Stimulated activated CD4-positive, alpha-beta T cell treated with anti-CD3 and anti-CD28 coated beads, TNF-alpha, amount 100 ng/mL, for 48 hours (primary cell): Measurements from ENCODE around the gene RABGAP1L.
"Not testable (repeated sequence)": the region's sequence is repeated elsewhere in the genome, so short reads cannot be mapped to it uniquely, and the experiment has no call there.

Source experiments
- DNase-seq, 3 donors: peaks; one replicate each; pipeline ENCODE4 v3.0.0-alpha.2; 2020; ENCODE audit warnings: low read depth in 3 of 3

The RABGAP1L gene

DNA sequence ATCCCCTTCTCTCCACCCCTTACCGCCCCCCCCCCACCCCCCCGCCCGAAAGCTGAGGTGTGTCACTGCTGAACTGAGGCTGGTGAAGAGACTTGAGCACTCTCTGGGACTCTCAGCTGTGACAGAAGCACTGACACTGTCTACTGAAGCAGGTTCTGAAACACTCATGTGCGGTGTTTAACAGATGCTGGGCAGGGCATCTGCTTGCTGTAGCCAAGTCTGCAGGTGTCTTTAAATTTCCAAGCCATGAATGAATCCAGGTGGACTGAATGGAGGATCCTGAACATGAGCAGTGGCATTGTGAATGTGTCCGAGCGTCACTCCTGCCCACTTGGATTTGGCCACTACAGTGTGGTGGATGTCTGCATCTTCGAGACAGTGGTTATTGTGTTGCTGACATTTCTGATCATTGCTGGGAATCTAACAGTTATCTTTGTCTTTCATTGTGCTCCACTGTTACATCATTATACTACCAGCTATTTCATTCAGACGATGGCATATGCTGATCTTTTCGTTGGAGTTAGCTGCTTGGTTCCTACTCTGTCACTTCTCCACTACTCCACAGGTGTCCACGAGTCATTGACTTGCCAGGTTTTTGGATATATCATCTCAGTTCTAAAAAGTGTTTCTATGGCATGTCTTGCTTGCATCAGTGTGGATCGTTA lies 288.7 kb downstream of the RABGAP1L start, which contains the start of gene GPR52:
Gene GPR52 (plus strand): TSS at position 99 of the 665 bp plus-strand sequence. CDS start 148 bp downstream, at position 247.
- DNase-seq: no peak

DNA sequence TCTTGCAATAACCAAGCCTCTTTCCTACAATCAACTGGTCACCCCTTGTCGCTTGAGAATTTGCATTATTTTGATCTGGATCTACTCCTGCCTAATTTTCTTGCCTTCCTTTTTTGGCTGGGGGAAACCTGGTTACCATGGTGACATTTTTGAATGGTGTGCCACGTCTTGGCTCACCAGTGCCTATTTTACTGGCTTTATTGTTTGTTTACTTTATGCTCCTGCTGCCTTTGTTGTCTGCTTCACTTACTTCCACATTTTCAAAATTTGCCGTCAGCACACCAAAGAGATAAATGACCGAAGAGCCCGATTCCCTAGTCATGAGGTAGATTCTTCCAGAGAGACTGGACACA lies 289.2 kb downstream of the RABGAP1L start:
- no peak for DNase-seq

DNA sequence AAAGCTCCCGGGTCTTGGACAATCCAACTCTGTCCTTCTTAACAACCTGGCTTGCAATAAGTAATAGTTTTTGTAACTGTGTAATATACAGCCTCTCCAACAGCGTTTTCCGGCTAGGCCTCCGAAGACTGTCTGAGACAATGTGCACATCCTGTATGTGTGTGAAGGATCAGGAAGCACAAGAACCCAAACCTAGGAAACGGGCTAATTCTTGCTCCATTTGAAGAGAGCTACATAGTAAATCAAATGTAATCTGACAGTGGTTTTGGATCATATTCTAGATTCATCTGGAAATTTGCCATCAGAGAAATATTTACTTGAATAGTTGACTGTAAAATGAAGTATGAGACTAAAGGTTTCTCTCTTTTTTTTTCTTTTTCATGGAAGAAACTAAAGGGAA lies 289.7 kb downstream of the RABGAP1L start:
- DNase-seq: no peak

DNA sequence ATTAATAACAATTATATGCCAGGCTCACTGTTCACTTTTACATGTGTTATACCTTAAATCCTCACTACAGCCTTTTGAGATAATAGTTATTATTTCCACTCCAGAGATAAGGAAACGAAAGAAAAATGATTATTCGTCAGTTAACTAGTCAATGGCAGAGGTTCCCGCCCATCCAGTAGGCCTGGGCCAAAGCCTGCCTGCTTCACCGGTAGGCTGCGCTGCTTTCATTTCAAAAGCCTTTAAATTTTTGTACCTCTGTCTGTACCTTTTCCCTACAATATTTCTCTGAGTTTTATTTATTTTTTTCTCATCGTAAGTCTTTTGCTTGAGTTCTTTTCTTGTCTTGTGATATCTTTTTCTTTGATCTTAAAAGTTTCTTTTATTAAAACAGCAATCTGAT lies 292.1 kb downstream of the RABGAP1L start:
- DNase-seq: no peak

DNA sequence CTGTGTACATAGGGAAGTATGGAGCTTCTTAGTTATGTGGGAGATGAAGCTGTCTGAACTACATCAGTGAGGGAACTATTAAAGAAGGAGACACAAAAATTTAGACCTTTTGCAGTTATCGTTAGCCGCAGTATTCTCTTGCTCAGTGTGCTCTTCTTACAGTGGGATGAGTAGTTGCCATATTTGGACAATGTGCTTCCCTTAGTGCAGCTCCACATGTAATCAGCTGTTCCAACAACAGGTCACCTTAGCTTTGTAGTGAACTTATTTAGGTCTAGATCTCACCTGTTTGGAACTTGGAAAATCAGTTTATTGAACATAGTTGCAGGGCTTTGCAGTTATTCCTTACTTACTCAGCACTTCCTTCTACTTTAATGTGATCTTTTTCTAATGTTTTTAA lies 306.5 kb downstream of the RABGAP1L start:
- DNase-seq: no peak

DNA sequence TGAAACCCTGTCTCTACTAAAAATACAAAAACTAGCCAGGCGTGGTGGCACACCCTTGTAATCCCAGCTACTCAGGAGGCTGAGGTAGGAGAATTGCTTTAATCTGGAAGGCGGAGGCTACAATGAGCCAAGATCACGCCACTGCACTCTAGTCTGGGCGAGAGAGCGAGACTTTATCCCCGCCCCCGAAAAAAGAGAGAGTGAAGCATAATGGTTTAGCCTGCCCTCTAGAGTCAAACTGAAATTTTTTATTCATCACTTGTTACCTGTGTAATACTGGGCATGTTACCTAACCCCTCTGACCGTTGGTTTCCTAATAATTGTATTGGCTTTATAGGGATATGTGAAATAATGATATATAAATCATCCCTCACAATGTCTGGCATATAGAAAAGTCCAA lies 307.3 kb downstream of the RABGAP1L start:
- no peak for DNase-seq

DNA sequence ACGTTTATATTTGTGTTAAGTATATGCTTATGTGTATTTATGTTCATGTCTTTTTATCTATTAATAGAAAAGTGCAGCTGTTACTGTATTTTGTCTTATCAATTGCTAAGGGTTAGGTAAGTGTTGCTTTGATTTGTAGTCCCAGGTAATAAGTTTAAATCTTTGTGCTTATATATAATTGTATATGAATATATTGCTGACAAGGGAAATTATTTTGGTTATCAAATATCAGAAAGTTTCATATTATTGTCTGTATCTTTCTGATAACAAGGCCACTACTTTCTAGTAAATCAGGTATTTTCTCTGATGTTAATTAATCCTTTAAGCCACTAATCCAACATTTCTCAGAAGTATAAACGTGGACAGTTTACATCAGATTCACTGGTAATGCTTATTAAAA lies 309.7 kb downstream of the RABGAP1L start:
- no peak for DNase-seq

DNA sequence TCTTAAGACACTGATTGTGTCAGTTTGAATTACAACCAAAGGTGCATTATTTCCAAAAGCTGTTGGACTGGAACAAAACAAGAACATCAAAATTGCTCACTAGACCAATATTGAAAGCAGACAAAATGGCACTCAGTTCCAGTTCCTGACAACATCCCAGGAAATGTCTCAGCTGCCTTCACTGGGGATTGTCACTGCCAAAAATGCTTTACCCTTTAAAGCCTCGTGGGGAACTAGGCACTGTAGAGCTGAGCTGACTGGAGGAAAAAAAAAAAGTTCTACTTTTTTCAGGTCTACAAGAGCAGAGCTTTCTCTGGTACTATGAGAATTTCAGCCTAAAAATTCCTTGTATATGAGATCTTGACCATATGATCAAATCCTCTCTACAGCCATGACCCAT lies 310.4 kb downstream of the RABGAP1L start:
- DNase-seq: no peak

DNA sequence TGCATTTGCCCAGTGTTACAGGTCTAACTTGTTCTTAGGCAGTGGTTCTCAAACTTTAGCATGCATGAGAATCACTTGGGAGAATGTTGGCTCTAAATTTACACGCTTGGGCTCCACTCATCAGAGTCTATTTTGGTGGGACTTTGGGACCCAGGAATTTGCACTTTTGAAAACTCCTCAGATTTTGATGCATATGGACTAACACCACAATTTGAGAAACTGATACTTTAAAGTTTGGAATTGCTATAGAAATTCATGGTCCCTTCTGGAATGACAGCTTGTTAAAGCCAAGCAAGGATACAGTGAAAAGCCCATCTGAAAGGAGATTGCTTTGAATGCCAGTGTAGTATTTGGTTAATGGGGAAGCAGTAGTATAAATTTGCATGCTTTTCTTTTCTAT lies 320.0 kb downstream of the RABGAP1L start:
- no peak for DNase-seq

DNA sequence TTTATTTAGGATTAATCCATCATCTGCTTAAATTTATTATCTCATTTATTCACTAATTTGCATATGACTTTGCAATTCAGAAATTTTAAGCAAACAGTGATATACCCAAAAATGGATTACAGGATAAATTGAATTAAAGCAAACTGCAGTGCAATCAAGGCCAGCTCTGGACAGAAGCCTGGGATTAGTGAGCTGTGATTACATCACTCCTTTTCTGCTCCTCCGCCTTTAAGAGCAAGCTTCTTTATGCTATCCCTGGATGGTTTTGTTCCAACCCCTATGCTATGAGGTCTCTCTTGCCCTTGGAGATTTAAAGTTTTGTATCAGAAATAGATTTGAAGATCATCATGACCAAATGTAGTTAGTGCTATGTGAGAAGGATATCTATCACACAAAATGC lies 321.0 kb downstream of the RABGAP1L start:
- DNase-seq: no peak

DNA sequence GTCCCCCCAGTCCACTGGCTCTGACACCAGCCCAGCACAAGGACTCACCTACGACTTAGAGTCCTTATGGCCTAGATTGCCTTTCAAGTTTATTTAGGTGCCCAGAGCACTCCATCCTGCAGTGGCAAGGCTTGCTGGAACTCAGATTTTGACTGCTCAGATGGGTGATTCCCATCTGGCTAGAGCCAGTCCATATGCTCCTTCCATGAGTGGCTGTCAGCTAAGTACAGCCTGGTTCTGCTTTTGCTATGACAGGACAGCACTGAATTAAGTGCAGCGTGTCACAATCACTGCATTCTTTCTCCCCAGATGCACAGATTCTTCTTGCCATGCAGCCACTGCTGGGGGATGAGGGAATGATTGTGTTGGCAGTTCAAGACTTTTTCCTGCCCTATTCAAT lies 332.3 kb downstream of the RABGAP1L start:
- no peak for DNase-seq

DNA sequence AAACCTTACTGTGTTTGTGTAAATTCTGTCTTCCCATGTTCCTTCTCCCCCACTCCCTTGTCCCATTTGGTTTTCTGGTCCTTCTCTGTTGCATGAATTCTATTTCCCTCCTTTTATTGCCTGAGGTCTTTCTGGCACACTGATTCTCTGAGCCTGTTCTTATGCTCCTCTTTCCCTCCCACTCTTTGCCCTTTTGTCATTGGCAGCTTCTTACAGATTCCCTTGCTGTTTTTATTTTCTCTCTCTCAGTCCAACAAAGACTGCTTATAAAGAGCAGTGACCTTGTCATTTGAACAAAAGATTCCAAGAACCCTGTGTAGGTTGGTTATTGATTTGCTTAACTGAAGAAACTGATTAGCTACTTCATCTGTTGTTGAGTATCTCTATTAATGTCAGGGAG lies 338.2 kb downstream of the RABGAP1L start:
- no peak for DNase-seq

DNA sequence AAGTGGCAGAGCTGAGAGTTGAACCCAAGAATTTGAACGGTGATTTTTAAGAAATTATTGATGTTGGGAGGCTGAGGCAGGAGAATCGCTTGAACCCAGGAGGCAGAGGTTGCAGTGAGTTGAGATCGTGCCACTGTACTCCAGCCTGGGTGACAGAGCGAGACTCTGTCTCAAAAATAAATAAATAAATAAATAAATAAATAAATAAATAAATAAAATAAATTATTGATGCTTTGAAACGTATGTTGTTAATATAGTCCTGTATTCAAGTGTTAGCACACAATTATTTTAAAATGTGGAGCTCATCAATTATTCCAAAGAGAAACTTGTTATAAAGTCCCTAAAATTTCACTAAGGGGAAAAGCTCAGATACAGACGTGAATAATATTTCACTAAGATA lies 357.4 kb downstream of the RABGAP1L start:
- DNase-seq: not testable (repeated sequence)

DNA sequence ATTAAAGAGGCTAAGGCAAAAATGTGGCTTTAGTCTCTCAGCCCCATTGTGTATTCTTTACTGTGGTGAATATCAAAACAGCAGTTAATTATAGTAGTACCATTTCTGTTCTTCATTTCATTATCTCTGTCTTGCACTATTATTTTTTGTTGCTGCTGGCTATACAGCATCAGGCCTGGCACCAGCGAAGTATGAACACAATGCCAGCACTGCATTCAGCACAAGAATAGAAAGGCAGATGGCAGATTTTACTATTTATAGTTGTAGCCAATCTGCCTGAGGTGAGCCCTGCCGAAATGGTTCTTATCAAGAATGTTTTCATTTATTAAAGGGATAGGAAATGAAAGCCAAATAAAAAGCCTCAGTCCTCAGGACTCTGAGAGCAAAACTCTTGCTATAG lies 360.5 kb downstream of the RABGAP1L start:
- DNase-seq: no peak

DNA sequence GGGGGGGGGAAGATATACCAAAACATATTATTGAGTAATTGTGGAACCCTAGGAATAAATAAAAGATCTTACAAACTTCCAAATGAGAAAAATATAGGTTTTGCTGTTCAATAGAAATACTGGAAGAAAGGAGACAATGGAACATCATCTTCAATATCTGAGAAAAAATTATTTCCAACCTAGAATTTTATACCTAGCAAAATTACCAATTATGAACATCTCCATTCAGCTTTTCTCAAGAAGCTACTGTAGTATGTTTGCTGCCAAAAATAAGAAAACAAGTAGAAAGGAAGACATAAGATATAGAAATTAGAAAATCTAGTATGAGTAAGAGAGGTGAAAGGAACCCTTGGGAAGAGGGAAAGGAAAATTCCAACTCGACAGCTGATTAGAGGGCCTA lies 372.4 kb downstream of the RABGAP1L start:
- DNase-seq: no peak

DNA sequence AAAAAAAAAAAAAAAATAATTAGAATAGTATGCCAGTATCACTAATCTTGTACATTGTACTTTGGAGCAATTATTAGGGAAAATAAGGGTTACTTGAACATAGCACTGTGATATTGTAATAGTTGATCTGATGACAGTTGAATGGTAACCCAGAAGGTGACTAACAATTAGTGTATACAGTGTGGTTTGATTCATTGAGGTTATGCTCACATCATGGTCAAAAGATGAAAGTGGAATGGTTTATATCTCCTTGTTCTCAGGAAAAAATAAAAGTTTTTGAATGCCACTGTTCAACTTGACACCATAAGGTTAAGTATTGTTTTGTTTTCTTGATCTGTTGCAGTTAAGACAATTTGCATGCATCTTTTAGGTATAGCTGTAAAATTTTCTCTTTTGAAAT lies 375.5 kb downstream of the RABGAP1L start:
- DNase-seq: no peak

DNA sequence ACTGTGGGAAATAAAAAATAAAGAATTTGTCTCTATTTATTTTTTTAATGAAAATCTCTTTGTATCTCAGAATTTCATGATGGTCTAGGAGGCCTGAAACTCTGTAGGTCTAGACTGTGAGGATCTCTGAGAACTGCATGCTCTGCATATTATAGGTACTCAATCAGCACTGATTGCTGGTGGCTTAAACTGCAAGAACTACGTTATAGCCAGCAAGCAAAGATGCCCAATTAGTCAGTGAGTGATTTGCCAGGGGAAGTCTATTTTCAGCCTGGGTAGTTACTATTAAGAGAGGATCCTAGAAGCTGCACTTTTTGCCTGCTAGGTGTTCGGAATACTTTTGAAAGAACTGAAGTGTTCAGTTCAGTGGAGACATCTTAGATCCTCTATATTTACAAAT lies 375.9 kb downstream of the RABGAP1L start:
- no peak for DNase-seq

DNA sequence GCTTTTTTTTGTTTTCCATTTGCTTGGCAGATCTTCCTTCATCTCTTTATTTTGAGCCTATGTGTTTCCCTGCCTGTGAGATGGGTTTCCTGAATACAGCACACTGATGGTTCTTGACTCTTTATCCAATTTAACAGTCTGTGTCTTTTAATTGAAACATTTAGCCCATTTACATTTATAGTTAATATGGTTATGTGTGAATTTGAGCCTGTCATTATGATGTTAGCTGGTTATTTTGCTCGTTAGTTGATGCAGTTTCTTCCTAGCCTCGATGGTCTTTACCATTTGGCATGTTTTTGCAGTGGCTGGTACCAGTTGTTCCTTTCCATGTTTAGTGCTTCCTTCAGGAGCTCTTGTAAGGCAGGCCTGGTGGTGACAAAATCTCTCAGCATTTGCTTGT lies 384.1 kb downstream of the RABGAP1L start:
- not testable (repeated sequence) for DNase-seq

DNA sequence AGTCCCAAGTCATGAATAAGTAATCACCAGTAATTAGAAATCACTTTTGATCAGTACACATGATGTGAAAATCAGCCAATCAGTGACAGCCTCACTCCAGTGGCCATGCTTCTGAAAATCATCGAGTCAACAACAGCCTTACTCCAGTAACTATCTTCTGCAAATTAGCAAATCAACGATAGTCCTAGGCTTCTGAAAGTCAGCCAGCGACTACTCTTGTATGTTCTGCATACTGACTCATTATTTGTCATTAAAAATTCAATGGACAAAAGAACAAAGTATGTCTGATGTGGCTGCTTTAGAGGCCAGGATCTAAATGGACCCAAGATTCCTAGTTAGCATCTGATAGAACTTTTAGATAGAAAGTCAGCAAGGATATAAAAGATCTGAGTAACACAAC lies 391.0 kb downstream of the RABGAP1L start:
- DNase-seq: no peak

DNA sequence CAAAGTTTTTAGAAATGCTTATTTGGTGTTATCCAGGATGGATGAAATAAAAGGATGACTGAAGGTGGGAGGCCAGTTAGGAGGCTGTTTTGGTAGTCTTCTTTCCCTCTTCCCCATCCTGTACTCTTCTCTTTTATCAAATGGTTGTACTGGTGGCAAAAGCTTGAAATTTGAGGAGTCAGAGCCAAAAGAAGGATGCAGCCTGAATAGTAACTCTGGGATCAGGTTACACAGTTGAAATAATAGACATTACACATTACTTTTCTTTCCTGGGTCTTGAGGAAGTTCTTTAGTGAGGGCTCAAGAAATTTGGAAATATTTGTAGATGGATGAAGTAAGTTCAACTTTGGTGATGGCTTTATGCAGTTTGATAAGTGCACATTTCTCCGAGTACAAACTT lies 397.1 kb downstream of the RABGAP1L start:
- DNase-seq: no peak

DNA sequence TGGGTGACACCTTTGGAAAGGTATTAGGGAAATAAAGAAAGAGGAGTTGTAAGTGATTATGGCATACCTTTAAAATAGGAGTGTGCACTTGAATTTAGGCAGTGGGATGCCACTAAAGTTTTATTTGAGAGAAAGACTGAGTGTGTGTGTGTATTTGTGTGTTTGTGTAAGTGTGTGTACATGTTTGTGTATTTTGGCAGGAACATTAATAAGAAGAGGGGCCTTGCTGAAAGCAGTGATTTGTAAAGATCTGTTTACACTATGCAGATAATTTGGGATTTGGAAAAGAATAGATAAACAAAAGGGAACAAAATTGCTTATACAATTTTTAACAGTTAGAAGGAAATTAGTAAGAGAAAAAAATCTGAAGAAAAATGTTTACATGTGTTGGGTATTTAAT lies 409.2 kb downstream of the RABGAP1L start:
- DNase-seq: no peak

DNA sequence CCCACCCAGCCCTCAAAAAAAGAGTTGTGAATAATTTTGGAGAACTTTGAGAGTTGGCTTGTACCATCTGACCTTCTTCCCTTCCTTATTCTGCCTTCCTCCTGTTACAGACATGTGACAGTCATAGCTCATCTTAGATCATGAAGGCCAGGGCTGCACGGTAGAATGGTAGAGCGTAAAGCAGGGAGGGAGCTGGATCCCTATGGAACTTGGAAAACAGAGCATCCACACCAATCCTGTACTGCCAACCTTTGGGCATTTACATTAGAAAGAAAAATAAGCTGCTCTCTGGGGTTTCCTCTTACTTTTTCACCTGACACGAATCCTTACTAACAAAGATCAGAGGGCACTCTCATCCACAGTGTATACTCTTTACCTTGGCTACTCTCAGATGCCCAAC lies 409.9 kb downstream of the RABGAP1L start:
- DNase-seq: no peak

DNA sequence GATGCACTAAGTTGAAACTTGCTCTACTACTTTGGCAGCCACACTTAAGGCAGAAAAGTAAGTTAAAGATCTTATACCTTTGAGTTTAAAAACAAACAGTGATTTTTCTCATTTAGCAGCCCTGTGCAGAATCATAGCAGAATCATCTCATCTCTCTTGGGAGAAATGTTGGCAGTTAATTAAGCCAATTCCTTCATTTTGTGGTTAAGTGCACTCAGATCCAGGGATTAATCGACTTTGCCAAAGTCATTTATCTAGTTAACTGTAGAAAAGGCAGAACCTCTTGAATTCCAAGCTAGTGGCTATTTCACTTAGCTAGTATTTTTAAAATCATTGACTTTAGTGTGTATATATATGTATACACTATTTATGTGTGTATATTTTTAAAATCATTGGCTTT lies 413.5 kb downstream of the RABGAP1L start:
- no peak for DNase-seq

DNA sequence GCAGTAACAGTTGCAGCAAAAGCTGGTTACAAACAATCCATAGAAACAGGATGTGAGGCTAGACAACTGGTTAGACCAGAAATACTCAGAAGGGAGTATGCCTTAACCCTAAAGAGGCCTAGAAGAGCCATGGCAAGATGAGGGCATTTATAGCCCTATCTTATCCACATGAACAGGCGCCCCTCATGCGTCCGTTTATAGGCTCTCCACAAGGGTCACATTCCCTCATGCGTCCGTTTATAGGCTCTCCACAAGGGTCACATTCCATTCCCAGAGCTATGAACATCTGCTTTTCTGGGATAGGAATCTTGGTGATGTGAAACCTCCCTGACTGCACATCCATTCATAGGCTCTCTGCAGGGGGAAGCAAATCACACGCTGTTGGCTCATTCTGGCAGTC lies 416.8 kb downstream of the RABGAP1L start:
- DNase-seq: not testable (repeated sequence)
